ENCODE measurements around the gene SELENOV.
A peak's percentile ranks its signal among the peaks of the same experiment; 100 is the strongest.

The SELENOV gene

DNA sequence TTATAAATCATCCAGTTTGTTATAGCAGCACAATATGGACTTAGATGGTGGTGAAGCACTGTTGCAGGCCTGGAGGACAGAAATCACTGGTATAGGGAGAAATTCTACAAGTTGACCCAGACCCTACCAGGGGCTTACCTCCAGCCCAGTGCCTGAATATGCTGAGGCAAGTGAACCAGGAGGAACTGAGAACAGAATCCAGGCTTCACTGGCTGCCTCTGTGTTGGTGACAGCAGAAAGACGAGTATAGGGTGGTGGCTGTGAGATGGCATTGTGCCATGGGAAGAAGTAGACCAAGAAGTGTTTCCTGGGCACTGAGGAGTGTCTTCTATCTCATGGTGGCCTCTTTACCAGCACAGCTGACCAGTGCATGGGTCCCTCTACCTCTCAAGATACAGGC, 40.9 kb downstream of the SELENOV start:
- DNase-seq (ENCODE audit: low read depth) = no peak
- TF ChIP-seq, protein P1, sequence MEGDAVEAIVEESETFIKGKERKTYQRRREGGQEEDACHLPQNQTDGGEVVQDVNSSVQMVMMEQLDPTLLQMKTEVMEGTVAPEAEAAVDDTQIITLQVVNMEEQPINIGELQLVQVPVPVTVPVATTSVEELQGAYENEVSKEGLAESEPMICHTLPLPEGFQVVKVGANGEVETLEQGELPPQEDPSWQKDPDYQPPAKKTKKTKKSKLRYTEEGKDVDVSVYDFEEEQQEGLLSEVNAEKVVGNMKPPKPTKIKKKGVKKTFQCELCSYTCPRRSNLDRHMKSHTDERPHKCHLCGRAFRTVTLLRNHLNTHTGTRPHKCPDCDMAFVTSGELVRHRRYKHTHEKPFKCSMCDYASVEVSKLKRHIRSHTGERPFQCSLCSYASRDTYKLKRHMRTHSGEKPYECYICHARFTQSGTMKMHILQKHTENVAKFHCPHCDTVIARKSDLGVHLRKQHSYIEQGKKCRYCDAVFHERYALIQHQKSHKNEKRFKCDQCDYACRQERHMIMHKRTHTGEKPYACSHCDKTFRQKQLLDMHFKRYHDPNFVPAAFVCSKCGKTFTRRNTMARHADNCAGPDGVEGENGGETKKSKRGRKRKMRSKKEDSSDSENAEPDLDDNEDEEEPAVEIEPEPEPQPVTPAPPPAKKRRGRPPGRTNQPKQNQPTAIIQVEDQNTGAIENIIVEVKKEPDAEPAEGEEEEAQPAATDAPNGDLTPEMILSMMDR (IDR thresholded peaks at IDR 0.05; ENCODE audit: low read depth, low read length, missing control alignments) = no peak
- H3K4me3 ChIP-seq (ENCODE audit: low read depth, low read length) = no peak overlapping the region

DNA sequence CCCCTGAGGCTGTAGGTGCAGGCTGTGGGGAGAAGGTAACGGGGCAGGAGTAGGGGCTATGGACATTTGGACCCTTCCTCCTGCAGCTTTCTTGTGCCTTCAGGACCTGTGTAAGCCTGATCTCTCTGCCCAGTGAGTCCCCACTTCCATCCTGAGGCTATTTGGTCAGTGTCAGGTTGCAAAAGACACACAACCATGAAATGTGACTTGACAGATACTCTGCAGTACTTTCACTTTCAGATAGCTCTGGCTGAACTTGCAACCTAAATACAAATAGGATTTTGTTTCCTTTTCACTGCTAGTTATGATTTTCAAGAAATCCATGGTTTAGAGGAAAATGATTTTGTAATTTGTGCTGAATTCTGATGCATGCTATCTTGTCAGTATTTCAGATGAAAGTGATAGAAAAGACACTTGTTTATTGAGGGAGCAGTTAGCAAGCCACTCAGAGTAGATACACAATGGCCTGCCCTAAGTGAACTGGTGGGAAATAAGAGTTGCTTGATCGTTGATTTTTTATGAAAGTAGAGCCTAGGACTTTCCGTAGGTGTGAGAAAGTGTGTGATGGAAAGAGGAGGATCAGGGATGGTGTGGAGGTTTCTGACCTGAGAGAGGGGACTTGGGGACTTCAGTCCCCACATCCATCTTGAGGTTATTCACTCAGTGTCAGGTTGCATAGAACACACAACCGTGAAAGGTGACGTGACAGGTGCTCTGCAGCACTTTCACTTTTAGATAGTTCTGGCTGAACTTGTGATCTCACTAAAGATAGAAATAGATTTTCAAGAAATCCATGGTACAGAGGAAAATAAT, 43.1 kb downstream of the SELENOV start:
- TF ChIP-seq, protein P1 (IDR thresholded peaks at IDR 0.05; ENCODE audit: low read depth, low read length, missing control alignments) = no peak
- DNase-seq (ENCODE audit: low read depth) = peak; percentile 64
- peak overlapping the region; percentile 23; the same call in 1 of the 2 replicates for H3K4me3 ChIP-seq (ENCODE audit: low read depth, low read length)

DNA sequence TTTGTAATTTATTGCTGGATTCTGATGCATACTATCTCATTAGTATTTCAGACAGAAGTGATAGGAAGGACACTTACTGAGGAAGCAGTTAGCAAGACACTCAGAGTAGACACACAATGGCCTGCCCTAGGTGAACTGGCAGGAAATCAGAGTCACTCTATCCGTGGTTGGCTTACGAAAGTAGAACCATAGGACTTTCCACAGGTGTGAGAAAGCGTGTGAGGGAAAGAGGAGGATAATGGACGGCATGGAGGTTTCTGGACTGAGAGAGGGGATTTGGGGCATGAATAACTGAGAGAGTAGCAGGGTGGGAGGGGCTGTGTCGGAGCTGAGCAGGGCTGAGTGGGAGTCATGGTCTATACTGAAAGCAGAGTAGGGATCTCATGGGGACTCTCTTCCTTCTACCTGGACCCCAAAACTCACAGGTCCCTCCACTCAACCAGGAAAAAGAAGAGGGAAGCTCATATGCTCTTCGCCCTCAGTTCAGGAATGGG, 43.7 kb downstream of the SELENOV start:
- TF ChIP-seq, protein P1 (IDR thresholded peaks at IDR 0.05; ENCODE audit: low read depth, low read length, missing control alignments) = no peak
- H3K4me3 ChIP-seq (ENCODE audit: low read depth, low read length) = peak overlapping the region; percentile 23; the same call in 1 of the 2 replicates
- DNase-seq (ENCODE audit: low read depth) = no peak

DNA sequence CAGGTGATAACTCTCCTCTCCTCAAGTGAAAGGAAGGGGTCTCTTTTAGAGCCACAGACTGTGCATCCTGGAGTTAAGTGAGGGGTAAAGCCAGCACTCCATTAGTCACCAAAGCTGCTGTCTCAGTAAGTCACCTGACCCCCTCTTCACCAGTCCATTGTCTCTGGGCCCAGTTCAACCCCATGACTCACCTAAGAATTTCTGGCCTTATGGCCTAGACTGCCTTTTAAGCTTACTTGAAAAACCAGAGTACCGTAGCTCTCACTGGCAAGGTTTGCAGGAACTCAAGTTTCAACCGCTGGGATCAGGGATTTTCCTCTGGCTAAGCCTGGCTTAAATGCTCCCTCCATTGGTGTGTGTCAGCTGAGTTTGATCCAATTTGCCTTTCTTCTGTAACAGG, 48.5 kb downstream of the SELENOV start:
- TF ChIP-seq, protein P1 (IDR thresholded peaks at IDR 0.05; ENCODE audit: low read depth, low read length, missing control alignments) = no peak
- no peak for DNase-seq (ENCODE audit: low read depth)
- no peak overlapping the region for H3K4me3 ChIP-seq (ENCODE audit: low read depth, low read length)

DNA sequence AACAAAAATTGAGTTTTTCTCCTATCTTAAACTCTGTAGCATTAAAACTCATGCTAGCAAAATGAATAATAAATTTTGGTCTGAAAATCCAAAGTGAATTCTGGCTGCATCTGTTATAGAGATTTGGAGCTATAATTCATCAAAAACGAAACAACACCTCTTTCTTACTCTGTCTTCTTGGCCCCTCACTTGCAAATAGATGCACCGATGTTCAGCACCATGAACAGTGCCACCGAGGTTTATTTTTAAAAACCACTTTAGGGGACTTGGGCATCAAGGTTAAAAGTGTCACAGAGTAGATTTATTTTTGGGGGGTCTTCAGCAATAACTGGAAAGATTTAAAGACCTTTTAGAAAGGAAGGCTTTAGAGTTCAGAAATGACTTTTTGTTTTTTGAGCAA, 51.1 kb downstream of the SELENOV start:
- DNase-seq (ENCODE audit: low read depth) = no peak
- TF ChIP-seq, protein P1 (IDR thresholded peaks at IDR 0.05; ENCODE audit: low read depth, low read length, missing control alignments) = no peak

DNA sequence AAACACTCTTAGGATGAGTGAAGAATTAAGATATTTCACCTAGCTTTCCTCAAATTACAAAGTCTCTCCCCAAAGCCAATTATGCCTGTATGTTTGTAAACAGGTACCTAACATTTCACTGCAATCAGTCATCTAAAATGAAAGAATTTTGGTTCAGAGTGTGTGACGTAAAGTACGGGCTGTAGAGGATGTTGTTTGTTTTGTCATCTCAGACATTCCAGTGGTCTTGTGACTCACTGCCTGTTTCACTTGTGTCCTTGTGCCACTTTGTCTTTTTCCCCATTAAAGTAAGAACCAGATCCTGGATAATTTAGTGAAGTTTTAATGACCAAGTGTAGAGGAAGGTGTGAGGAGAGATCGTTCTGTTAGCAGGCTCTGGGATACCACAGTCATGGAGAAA, 53.7 kb downstream of the SELENOV start:
- DNase-seq (ENCODE audit: low read depth) = no peak
- TF ChIP-seq, protein P1 (IDR thresholded peaks at IDR 0.05; ENCODE audit: low read depth, low read length, missing control alignments) = no peak
- H3K4me3 ChIP-seq (ENCODE audit: low read depth, low read length) = no peak overlapping the region

More for the DNA sequence above, 51.1 kb downstream of the SELENOV start:
- H3K4me3 ChIP-seq (ENCODE audit: low read depth, low read length) = no peak overlapping the region
